ENCODE results near the gene LONP2. TPM values are rescaled to one million over a fixed set of nuclear protein-coding genes. Genes with fewer than 3 reads are reported as not detected.
"Not testable (repeated sequence)": the region's sequence is repeated elsewhere in the genome, so short reads cannot be mapped to it uniquely, and the experiment has no call there.

The LONP2 gene
- total RNA-seq, 1 experiment from 2014 or later: 36.8 TPM

DNA sequence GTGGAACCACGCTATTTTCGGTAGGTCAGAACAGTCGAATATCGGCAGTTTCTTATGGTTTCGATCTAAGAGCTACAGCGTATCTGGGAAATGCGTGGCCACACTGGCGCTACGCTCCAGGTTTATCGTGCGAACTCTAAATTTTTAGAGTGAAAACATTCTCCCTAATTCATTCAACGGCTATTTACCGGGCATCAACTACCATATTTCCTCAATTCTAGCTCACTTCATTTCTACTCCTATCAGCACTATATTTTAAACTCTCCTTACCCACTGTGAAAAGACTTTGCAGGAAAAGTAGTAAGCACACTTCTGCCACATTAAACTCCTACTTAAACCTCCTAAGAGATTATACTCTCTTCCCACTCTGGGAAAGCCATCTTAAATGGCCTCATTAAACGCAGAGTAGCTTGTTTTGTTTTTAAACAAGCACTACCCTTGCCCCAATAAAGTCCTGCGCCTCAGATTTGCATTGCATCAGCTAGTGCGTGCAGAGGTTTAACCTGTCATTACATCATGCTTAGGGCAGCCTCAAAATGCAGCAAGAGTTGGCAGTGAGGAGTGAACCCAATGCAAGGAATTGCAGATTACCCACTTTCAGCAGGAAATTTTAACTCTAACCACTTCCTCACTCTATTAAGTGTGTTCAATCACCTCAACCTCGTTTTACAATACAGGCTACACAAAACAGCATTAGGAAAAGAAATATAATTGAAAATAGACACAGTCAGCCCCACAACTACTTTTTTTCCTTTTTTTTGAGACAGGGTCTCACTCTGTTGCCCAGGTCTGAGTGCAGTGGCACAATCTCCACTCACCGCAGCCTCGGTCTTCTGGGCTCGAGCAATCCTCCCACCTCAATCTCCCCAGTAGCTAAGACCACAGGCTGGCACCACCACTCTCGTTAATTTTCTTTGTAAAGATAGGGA is 122.3 kb downstream of the LONP2 start:
- DNase-seq (ENCODE audit: low spot score): peak; percentile 94

DNA sequence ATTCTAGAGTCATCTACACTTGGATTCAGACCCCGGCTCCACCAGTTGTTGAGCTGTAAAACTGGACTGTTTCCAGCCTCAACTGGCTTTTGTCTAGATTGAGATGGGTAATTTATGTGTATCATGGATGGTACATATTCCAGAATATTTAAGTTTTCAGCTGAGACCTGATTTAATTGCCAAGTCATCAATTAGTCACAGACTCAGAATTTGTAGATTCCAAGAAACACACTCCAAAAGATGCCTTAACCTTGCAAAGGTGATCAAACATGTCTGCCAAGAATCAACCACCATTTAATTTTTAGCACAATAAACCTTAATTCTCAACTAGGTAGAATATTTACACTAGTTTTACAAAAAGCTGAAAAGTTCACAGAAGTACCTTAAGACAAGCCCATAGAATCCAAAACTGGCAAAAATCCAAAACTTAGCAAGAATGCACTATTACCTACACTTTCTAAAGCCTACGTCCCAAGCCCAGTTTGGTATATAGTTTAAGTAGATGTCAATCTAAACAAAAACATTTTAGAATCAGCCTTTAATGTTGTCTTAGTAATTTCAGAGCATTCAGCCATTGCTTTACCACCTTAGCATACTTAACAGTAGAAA is 123.4 kb downstream of the LONP2 start:
- no peak for DNase-seq (ENCODE audit: low spot score)

DNA sequence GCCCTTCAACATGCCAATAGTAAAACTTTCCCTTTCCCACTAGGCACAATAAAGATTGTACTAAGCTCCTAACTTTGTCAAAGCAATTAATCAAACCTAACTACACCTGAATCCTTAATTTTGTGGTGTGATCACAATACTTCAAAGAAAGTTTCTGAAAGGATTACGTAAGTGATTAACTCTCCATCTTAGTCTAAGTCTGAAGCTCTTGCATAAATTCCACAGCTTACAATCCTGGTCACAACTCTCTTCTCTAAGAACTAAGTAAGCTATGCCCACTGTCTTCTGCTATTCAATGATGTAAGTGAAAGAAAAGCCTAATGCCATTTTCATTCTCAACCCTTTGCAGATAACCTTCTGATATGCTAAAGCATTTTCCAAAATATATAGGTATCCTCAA is 125.7 kb downstream of the LONP2 start:
- DNase-seq (ENCODE audit: low spot score): no peak

DNA sequence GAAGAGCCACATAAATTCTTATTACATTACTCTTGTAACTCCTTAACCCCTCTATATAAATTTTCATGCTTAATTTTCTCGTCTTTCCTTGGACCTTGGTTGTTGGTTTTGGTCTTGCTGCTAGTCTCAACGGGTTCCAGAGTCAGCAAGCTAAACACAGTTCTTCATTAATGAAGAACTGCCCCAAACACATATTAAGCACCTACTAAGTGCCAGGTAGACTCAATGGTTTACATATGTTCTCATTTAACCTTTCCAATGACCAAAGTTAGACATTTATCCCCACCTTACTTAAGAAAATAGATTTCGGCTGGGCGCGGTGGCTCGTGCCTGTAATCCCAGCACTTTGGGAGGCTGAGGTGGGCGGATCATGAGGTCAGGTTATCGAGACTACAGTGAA is 126.1 kb downstream of the LONP2 start:
- DNase-seq (ENCODE audit: low spot score): no peak

DNA sequence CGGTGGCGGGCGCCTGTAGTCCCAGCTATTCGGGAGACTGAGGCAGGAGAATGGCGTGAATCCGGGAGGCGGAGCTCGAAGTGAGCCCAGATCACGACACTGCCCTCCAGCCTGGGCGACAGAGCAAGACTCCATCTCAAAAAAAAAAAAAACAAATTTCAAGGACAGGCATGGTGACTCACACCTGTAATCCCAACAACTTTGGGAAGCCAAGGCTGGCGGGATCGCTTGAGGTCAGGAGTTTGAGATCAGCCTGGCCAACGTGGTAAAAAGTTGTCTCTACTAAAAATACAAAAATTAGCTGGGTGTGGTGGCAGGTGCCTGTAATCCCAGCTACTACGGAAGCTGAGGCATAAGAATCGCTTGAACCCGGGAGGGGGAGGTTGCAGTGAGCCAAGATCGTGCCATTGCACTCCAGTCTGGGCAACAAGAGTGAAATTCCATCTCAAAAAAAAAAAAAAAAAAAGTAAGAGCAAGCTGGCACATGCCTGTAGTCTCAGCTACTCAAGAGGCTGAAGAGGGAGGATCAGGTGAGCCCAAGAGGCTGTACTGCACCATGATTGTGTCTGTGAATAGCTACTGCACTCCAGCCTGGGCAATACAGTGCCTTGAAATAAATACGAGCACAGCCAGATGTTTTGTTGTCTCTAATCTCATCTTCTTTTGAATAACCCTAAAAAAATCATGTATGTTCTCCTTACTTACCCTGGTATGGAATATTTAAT is 126.7 kb downstream of the LONP2 start:
- DNase-seq (ENCODE audit: low spot score): not testable (repeated sequence)

DNA sequence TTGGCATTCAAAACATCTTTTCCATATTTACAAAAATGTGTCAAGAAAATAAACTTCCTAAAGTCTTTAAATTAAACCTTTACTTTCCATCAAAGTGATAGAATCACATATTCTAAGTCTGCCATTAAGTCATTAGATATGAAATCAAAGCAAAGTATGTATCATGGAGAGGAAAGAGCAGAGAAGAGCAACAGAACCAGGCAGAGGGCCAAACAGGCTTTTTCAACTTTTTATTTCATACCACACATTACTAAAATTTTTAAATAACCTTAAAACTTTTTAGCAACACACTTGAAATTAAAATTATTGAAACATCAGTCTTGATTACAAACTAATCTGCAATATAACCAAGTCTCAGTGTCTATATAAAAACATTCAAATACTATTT is 127.3 kb downstream of the LONP2 start:
- no peak for DNase-seq (ENCODE audit: low spot score)

DNA sequence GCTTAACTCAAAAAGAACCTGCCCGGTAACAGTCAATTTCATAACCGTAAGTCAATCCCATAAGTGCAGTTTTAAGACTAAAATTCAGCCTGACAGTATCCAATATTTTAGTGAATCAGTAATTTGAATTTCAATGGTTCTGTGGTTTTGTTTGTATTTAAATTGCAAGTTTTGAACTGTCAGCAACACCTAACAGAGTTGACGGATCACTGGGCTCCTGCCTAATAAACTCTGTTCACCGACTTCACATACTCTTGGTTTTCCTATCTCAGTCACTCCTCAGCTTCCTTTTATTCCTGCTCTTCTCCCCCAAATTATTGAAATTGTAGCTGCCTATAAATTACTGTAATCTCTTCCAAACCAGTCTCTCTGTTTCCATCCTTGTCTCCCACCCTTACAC is 128.6 kb downstream of the LONP2 start:
- no peak for DNase-seq (ENCODE audit: low spot score)

DNA sequence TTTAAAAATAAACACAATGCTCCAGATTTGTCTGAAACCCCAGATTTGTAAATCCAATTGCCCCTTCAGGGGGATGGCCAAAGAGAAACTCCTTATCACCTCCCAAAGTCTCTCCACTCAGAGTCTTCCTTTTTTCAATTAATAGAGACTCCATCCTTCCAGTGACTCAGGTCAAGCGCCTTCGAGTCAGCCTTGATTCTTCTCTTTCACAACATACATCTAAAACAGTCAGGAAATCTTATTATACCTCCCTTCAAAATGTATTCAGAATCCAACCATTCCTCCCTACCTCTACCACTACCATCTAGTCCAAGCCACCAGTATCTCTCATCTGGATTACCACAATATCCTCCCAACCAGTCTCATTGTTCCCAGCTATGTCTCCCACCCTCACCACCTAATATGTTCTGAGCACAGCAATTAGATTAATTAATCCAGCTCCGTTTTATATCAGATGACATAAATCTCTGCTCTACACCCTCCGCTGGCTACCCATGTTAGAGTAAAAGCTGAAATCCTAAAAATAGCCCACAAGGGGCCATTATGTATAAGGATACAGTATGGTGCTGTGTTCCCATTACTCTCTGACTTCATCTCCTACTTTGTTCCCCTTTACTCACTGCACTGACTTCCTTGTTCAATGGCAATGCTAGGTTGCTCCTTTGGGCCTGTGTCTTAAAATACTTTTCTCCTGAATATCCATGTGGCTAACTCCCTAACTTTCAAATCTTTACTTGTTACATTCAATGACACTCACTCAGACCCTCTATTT is 129.3 kb downstream of the LONP2 start:
- no peak for DNase-seq (ENCODE audit: low spot score)

DNA sequence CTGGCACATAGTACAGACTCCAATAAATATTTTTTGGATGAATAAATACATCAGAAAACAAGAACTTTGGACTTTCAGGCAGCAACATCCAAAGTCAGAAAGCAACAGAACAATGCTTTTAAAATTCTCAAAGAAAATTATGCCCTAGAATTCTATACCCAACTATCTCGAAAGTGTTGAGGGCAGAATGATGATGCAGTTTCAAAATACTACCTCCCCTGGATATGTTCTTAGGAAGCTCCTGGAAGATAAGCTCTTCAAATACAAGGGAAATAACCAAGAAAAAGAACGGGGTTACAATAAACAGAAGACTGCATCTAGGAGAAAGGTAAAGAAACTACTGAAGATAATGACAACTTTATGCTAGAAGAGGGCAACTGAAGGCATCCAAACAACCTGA is 130.2 kb downstream of the LONP2 start:
- no peak for DNase-seq (ENCODE audit: low spot score)

DNA sequence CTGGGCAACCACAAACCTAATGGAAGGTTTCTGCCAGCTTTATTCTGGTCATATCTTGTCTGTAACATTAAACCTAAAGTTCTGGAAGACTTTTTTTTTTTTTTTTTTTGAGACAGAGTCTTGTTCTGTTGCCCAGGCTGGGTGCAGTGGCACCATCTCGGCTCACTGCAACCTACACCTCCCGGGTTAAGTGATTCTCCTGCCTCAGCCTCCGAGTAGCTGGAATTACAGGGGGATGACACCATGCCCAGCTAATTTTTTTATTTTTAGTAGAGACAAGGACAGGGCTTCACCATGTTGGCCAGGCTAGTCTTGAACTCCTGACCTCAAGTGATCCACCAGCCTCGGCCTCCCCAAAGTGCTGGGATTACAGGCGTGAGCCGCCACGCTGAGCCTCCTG is 133.2 kb downstream of the LONP2 start:
- DNase-seq (ENCODE audit: low spot score): peak; percentile 28

DNA sequence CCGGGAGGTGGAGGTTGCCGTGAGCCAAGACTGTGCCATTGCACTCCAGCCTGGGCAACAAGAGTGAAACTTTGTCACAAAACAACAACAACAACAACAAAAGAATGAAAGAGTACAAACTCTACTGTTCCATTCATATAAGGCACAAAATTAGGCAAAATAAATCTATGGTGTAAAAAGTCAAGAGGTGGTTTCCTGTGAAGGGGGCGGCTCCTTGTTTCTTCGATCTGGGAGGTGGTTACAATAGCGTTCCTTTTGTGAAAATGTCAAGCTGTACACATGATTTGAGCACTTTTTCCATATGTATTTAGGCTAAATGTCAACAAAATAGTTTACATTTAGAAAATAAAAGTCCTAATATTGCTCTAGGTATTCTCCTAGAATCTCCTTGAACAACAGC is 134.2 kb downstream of the LONP2 start:
- DNase-seq (ENCODE audit: low spot score): no peak

DNA sequence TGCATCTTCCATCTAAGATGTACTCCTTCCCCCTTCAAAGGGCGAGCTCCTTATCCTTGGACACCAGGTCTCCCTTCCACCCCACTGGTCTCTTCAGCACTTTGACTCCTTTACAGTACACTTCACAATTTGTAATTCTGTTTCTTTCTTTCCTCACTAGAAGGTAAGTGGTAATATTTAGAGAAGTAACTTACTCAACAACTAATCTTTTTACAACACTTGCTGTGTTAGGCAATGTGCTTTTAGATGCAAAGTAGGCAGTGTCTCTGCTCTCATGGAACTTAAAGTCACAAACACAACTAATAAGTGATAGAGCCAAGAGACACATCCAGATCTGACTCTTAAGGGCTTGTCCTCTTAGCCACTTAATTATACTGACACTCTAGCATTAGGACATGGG is 134.7 kb downstream of the LONP2 start:
- no peak for DNase-seq (ENCODE audit: low spot score)

DNA sequence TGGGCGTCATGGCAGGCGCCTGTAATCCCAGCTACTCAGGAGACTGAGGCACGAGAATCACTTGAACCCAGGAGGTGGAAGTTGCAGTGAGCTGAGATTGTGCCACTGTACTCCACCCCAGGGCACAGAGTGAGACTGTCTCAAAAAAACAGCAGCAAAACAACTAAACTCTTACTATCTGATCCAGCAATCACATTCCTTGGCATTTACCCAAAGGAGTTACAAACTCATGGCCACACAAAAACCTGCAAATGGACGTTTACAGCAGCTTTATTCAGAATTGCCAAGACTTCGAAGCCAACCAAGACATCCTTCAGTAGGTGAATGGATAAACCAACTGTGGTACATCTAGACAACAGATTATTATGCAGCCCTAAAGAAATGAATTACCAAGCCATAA is 137.1 kb downstream of the LONP2 start:
- DNase-seq (ENCODE audit: low spot score): peak; percentile 29

DNA sequence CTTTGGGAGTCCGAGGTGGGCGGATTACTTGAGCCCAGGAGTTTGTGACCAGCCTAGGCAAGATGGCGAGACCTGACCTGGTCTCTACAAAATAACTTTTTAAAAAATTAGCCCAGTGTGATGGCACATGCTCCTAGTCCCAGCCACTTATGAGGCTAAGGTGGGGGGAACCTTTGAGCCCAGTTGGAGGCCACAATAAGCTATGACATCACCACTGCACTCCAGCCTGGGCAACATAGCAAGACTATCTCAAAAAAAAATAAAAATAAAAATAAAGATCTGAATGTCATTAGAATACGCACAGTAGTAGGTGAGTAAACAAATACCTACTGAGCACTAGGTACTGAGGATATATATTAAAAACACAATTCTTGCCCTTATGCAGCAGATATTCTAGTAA is 138.0 kb downstream of the LONP2 start:
- DNase-seq (ENCODE audit: low spot score): no peak

DNA sequence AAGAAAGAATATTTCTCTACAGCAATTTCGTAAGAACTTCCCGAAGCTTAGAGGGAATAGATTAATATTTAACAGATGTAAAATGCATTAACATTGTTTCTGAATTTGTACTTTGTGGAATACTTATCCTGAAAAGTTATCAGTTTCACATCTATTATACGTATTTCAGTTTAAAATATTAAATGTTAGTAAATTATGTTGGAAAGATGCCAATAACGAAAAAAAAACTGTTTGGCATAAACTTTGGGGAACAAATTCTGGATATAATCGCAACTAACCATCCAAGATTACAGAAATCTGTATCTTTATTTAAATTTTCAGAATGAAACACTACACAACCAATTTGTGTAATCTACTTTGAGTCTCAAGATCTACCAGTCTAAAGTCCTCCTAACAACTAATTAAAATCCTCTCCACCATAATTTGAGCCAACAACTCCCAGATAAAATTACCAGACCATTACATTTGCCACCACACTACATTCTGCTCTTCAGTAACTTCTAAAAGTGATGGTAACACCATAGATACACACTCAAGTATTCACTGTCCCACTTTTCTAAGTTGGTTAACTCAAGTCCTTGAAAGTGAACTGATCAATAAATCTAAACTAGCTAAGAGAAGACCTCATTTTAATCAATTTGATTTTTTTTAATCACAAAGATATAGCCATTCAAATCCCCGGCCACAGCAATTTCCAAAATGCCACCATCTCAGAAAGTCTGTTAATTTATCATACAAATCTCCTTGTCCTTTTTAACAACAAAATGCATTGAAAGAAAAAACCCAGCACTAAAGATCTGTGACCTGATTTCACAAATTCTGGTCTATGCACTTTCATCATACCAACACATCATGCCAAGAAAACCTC is 139.1 kb downstream of the LONP2 start:
- DNase-seq (ENCODE audit: low spot score): no peak

DNA sequence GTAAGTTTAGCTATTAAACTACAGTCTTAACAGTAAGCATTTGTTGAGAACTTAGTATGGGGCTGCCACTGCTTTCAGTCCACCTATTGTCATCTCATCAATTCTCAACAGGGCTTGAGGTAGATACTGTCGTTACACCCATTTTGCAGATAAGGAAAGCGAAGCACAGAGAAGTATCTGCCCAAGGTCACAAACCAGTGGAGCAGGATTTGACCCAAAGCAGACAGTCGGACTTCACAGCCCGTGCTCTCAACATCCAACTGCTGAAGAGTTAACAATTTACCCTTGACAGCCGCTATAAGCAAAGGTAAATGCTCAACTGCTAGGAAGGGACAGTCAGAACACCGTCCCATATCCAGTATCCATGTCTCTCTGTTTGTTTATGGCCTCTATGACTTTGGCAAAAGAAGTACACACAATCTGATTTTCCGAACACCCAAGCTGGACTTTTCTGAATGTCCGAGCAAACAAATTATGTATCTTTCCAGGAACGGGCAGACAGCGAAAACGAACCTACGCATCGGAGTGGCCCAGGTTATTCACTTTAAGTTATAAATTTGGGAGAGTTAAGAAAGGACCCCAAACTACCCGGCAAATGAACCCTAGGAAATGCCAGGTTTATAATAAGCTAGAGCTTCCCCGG is 139.9 kb downstream of the LONP2 start:
- DNase-seq (ENCODE audit: low spot score): no peak

DNA sequence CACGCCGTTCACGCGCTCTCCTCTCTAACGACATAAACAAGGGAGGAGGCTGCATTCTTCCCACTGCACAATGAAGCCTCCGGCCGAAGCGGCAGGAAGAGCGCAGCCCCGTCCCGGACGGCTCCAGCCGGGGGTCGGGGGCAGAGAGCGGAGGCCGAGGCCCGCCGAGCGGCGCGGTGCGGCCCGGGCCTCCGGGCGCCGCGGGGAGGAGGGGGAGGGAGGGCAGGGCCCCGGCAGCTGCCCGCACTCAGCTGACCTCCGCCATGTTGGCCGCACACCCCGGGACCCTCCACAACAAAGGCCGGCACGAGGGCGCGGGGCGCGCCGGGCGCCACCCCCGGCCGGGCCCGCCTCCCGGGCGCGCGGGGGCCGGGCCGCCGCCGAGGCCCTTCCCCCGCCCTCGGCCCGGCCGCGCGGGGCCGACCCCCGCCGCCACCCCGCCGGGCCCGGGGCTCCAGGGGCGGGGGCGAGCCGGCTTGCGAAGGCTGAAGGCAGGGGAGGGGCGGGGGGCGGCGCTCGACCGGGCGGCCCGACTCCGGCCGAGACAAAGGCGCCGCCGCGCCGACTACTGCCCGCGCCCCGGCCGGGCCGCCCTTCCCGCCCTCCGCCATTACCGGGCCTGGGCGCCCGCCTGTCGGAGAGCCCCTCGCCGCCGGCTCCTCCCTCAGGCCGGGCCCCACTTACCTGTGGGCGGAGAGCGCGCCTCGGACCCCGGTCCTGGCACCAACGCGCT is 140.6 kb downstream of the LONP2 start:
- peak; percentile 21 for DNase-seq (ENCODE audit: low spot score)

DNA sequence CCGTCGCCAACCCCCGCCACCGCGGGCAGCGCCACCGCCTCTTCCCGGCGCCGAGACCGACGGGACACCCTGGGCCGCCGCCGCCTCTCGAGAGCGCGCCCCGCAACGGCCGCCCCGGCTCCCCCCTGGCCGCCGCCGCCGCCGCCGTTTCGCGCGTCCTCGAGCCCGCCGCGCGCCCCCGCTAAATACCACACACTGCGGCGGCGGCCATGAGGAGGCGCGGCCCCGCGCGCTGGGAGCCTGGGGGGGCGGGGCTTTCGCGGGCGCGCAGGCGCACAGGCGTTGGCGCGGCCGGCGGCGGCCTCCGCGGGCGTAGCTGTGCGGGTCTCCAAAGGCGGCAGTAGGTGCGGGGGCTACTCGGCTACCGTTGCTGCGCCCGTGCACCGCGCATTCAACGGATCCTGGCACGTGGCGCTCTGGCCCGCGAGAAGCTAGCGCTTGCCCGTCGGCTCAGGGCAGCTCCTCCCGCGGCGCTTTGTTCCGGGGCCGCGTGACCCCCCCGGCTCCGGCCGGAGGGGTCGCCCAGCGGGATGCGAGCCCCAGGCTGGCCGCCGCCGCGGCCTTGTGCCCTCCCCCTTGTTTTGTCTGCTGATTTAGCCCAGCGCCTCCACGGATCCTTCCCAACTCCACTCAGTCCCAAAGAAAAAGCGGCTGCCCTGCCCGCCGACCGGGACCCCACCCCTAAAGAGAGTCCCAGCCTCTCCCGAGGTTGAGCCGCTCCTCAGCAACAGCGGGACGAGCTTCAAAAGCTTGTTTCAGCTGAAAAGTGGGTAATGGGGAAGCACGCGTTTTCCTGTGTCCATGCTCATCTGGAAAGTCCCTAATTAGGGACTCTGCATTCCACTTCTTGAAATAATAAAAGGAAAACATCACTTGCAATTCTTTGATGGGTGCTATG is 141.4 kb downstream of the LONP2 start, which contains the start of gene SIAH1:
SIAH1 (minus strand) TSS at position 161 of the 898 bp plus-strand sequence. CDS start 22,985 bp downstream, outside the sequence.
- peak; percentile 67 for DNase-seq (ENCODE audit: low spot score)

Data from H4 (cell line).